Measurements from ENCODE around the gene MAP4K5. TPM values are rescaled to one million over a fixed set of nuclear protein-coding genes. Genes with fewer than 3 reads are reported as not detected.

MAP4K5 gene
- total and polyA plus RNA-seq, 2 donors from 2014 or later: 9.4 to 47.8 TPM

GRCh38 chr14:50575769-50576168 lies 43.4 kb upstream of the MAP4K5 start:
- no peaks in the 10 kb centered on the region for H3K27me3 ChIP-seq (ENCODE audit: control insufficient read depth, insufficient read depth, low read length)
- H3K27ac ChIP-seq (ENCODE audit: low read depth in 2 of 2, low read length in 2 of 2): no peak overlapping the region
- H3K9me3 ChIP-seq (ENCODE audit: control insufficient read depth in 2 of 3, insufficient read depth in 1 of 3, low read length in 3 of 3): peaks cover 0 to 2% (median 0%) of the 10 kb centered on the region in 3 donors
- DNase-seq (no peak), FAIRE-seq (no peak)
- H3K4me3 ChIP-seq (ENCODE audit: low read length in 3 of 3): no peak overlapping the region
- intact Hi-C loops (cut with DNase I): no loop called here
- no peak overlapping the region for H3K9ac ChIP-seq (ENCODE audit: low read length in 3 of 3)
- no peak for TF ChIP-seq CTCF (IDR thresholded peaks at IDR 0.05; ENCODE audit: borderline replicate concordance, extremely low read depth, insufficient read depth)
- H3K36me3 ChIP-seq (ENCODE audit: control insufficient read depth in 2 of 3, insufficient read depth in 3 of 3, low read length in 3 of 3): no peaks in the 10 kb centered on the region
- H3K4me1 ChIP-seq (ENCODE audit: control insufficient read depth in 2 of 3, insufficient read depth in 2 of 3, low read depth in 1 of 3, low read length in 3 of 3): no peaks in the 10 kb centered on the region

GRCh38 chr14:50573862-50574261 lies 41.5 kb upstream of the MAP4K5 start:
- Histone ChIP-seq H3K36me3 (ENCODE audit: control insufficient read depth in 2 of 3, insufficient read depth in 3 of 3, low read length in 3 of 3) (no peaks in the 10 kb centered on the region), H3K9ac (ENCODE audit: low read length in 3 of 3) (no peak overlapping the region), H3K9me3 (ENCODE audit: control insufficient read depth in 2 of 3, insufficient read depth in 1 of 3, low read length in 3 of 3) (peaks cover 0 to 16% (median 0%) of the 10 kb centered on the region in 3 donors), H3K27me3 (ENCODE audit: control insufficient read depth, insufficient read depth, low read length) (no peaks in the 10 kb centered on the region), H3K4me1 (ENCODE audit: control insufficient read depth in 2 of 3, insufficient read depth in 2 of 3, low read depth in 1 of 3, low read length in 3 of 3) (no peaks in the 10 kb centered on the region), H3K4me3 (ENCODE audit: low read length in 3 of 3) (no peak overlapping the region), H3K27ac (ENCODE audit: low read depth in 2 of 2, low read length in 2 of 2) (no peak overlapping the region)
- intact Hi-C loops (cut with DNase I): no loop called here
- TF ChIP-seq CTCF (IDR thresholded peaks at IDR 0.05; ENCODE audit: borderline replicate concordance, extremely low read depth, insufficient read depth): no peak
- DNase-seq: no peak
- no peak for FAIRE-seq

DNA sequence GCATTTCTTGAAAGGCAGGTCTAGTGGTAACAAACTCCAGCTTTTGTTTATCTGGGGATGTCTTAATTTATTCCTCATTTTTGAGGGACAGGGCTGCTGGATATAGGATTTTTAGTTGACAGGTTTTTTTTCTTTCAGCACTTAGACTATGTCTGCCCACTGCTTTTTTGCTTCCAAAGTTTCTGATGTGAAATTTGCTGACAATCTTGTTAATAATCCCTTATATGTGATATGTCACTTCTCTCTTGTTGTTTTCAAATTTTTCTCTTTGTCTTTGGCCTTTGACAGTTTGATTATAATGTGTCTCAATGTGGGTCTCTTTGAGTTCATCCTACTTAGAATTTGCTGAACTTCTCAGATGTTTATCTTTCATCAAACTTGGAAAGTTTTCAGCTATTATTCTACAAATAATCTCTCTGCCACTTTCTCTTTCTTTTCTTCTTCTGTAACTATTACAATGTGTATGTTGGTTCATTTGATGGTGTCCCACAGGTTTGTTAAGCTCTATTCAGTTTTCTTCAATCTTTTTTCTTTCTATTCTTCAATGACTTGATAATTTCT lies 37.4 kb upstream of the MAP4K5 start:
- Histone ChIP-seq H3K36me3 (ENCODE audit: control insufficient read depth in 2 of 3, insufficient read depth in 3 of 3, low read length in 3 of 3) (no peaks in the 10 kb centered on the region), H3K4me1 (ENCODE audit: control insufficient read depth in 2 of 3, insufficient read depth in 2 of 3, low read depth in 1 of 3, low read length in 3 of 3) (no peaks in the 10 kb centered on the region), H3K9ac (ENCODE audit: low read length in 3 of 3) (no peak overlapping the region), H3K27me3 (ENCODE audit: control insufficient read depth, insufficient read depth, low read length) (no peaks in the 10 kb centered on the region), H3K9me3 (ENCODE audit: control insufficient read depth in 2 of 3, insufficient read depth in 1 of 3, low read length in 3 of 3) (peaks cover 0 to 16% (median 0%) of the 10 kb centered on the region in 3 donors), H3K27ac (ENCODE audit: low read depth in 2 of 2, low read length in 2 of 2) (no peak overlapping the region), H3K4me3 (ENCODE audit: low read length in 3 of 3) (no peak overlapping the region)
- FAIRE-seq: no peak
- intact Hi-C loops (cut with DNase I): no loop called here
- DNase-seq: no peak
- no peak for TF ChIP-seq CTCF (IDR thresholded peaks at IDR 0.05; ENCODE audit: borderline replicate concordance, extremely low read depth, insufficient read depth)

- DNase-seq: no peak
- Histone ChIP-seq H3K36me3 (ENCODE audit: control insufficient read depth in 2 of 3, insufficient read depth in 3 of 3, low read length in 3 of 3) (no peaks in the 10 kb centered on the region), H3K9ac (ENCODE audit: low read length in 3 of 3) (no peak overlapping the region), H3K27me3 (ENCODE audit: control insufficient read depth, insufficient read depth, low read length) (no peaks in the 10 kb centered on the region), H3K4me1 (ENCODE audit: control insufficient read depth in 2 of 3, insufficient read depth in 2 of 3, low read depth in 1 of 3, low read length in 3 of 3) (no peaks in the 10 kb centered on the region), H3K9me3 (ENCODE audit: control insufficient read depth in 2 of 3, insufficient read depth in 1 of 3, low read length in 3 of 3) (no peaks in the 10 kb centered on the region), H3K4me3 (ENCODE audit: low read length in 3 of 3) (no peak overlapping the region), H3K27ac (ENCODE audit: low read depth in 2 of 2, low read length in 2 of 2) (no peak overlapping the region)
- no peak for FAIRE-seq
- TF ChIP-seq CTCF (IDR thresholded peaks at IDR 0.05; ENCODE audit: borderline replicate concordance, extremely low read depth, insufficient read depth): no peak
- intact Hi-C loops (cut with DNase I): no loop called here
Measured at GRCh38 chr14:50562841-50563240, 30.5 kb upstream of the MAP4K5 start.

Measured in kidney (tissue), 14 donors.